ENCODE measurements around the gene MFN2. TPM values are rescaled to one million over a fixed set of nuclear protein-coding genes. Genes with fewer than 3 reads are reported as not detected.

Gene MFN2
- polyA plus RNA-seq, 1 donor from 2014 or later = 64.9 TPM

DNA sequence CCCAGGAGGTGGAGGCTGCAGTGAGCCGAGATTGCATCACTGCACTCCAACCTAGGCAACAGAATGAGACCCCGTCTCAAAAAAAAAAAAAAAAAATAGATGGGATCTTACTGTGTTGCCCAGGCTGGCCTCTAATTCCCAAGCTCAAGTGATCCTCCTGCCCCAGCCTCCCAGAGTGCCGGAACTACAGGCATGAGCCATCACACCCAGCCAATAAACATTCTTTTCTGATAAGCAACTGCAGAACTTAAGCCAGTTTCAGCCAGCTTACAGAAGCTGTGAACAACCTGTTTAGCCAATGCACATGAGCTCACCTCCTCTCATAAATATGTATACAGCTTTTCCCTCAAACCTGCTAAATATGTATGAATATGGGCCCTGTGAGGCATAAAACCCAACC lies 35.9 kb downstream of the MFN2 start:
- H3K27ac ChIP-seq (ENCODE audit: low read length) = peak overlapping the region; percentile 42
- peaks cover 10% of the 10 kb centered on the region for H3K36me3 ChIP-seq (ENCODE audit: insufficient read depth, low read length)
- TF ChIP-seq SMC3 (conservative IDR thresholded peaks at IDR 0.05; ENCODE audit: poor library complexity) (no peak), TAF1 (IDR thresholded peaks at IDR 0.05; ENCODE audit: low read depth) (no peak)
- H3K4me2 ChIP-seq (ENCODE audit: low read length) = no peak overlapping the region
- no peaks in the 10 kb centered on the region for H3K27me3 ChIP-seq (ENCODE audit: insufficient read depth, low read depth, low read length)
- no peak overlapping the region for H3K9ac ChIP-seq (ENCODE audit: low read length)
- no peaks in the 10 kb centered on the region for H4K20me1 ChIP-seq (ENCODE audit: insufficient read depth)
- H3K9me3 ChIP-seq (ENCODE audit: low read length) = no peaks in the 10 kb centered on the region
- no peaks in the 10 kb centered on the region for H3F3A ChIP-seq (ENCODE audit: insufficient read depth, low read length, poor library complexity, severe bottlenecking)
- no peak overlapping the region for H3K4me3 ChIP-seq (ENCODE audit: low read length)
- H3K9me2 ChIP-seq (ENCODE audit: insufficient read depth, low read length) = no peaks in the 10 kb centered on the region
- H3K79me2 ChIP-seq (replicated peaks; ENCODE audit: insufficient read depth, low read length) = peaks cover 8% of the 10 kb centered on the region
- H2AFZ ChIP-seq (ENCODE audit: low read depth, low read length) = no peak overlapping the region

DNA sequence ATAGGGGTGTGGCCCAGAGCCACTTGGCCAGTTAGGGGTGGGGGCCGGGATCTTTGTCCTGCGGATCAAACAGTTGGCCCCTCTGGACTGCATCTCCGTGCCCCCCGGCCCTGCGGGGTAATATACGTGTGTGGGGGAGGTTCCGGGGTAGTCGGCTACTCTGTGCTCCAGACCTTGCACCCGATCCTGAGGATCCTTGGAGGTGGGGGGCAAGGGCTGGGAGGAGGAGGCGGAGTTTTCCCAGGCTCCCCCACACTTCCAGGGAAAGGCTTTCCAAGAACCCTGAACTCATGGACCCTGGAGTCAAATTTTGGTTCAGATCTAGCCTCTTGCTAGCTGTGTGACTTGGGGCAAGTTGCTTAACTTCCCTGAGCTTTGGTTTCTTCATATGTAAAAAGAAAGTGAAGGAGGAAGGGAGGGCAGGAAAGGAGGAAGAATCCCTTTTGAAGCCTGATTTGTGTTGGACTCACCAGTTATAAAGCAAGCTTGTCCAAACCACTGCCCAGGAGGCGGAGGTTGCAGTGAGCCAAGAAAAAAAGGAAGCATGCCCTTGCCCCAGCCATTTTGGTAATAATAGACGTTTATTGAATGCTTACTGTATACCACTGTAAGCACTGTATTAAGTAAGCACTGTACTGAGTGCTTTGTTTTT lies 39.7 kb downstream of the MFN2 start:
- Histone ChIP-seq H3K9me3 (ENCODE audit: low read length) (no peaks in the 10 kb centered on the region), H3K27me3 (ENCODE audit: insufficient read depth, low read depth, low read length) (no peaks in the 10 kb centered on the region), H3K9me2 (ENCODE audit: insufficient read depth, low read length) (no peaks in the 10 kb centered on the region), H3K27ac (ENCODE audit: low read length) (peak overlapping the region; percentile 47), H3K36me3 (ENCODE audit: insufficient read depth, low read length) (no peaks in the 10 kb centered on the region), H3K4me3 (ENCODE audit: low read length) (peak overlapping the region; percentile 98), H3K4me2 (ENCODE audit: low read length) (peak overlapping the region; percentile 59), H3K79me2 (replicated peaks; ENCODE audit: insufficient read depth, low read length) (peaks cover 8% of the 10 kb centered on the region), H2AFZ (ENCODE audit: low read depth, low read length) (peak overlapping the region; percentile 67), H3F3A (ENCODE audit: insufficient read depth, low read length, poor library complexity, severe bottlenecking) (no peaks in the 10 kb centered on the region), H4K20me1 (ENCODE audit: insufficient read depth) (no peaks in the 10 kb centered on the region), H3K9ac (ENCODE audit: low read length) (peak overlapping the region; percentile 76)
- TF ChIP-seq RAD21 (conservative IDR thresholded peaks at IDR 0.05) (no peak), EP300 (conservative IDR thresholded peaks at IDR 0.05; ENCODE audit: poor library complexity, severe bottlenecking) (no peak), TAF1 (IDR thresholded peaks at IDR 0.05; ENCODE audit: low read depth) (no peak), EZH2 (IDR thresholded peaks at IDR 0.05; ENCODE audit: borderline replicate concordance, insufficient read depth, low read length, poor library complexity, severe bottlenecking) (no peak), SMC3 (conservative IDR thresholded peaks at IDR 0.05; ENCODE audit: poor library complexity) (no peak), POLR2AphosphoS5 (IDR thresholded peaks at IDR 0.05) (no peak), MXI1 (conservative IDR thresholded peaks at IDR 0.05; ENCODE audit: poor library complexity, severe bottlenecking) (no peak)
- TF ChIP-seq, protein P1, sequence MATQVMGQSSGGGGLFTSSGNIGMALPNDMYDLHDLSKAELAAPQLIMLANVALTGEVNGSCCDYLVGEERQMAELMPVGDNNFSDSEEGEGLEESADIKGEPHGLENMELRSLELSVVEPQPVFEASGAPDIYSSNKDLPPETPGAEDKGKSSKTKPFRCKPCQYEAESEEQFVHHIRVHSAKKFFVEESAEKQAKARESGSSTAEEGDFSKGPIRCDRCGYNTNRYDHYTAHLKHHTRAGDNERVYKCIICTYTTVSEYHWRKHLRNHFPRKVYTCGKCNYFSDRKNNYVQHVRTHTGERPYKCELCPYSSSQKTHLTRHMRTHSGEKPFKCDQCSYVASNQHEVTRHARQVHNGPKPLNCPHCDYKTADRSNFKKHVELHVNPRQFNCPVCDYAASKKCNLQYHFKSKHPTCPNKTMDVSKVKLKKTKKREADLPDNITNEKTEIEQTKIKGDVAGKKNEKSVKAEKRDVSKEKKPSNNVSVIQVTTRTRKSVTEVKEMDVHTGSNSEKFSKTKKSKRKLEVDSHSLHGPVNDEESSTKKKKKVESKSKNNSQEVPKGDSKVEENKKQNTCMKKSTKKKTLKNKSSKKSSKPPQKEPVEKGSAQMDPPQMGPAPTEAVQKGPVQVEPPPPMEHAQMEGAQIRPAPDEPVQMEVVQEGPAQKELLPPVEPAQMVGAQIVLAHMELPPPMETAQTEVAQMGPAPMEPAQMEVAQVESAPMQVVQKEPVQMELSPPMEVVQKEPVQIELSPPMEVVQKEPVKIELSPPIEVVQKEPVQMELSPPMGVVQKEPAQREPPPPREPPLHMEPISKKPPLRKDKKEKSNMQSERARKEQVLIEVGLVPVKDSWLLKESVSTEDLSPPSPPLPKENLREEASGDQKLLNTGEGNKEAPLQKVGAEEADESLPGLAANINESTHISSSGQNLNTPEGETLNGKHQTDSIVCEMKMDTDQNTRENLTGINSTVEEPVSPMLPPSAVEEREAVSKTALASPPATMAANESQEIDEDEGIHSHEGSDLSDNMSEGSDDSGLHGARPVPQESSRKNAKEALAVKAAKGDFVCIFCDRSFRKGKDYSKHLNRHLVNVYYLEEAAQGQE (IDR thresholded peaks at IDR 0.05; ENCODE audit: borderline replicate concordance) = no peak
- TF ChIP-seq, protein P2, sequence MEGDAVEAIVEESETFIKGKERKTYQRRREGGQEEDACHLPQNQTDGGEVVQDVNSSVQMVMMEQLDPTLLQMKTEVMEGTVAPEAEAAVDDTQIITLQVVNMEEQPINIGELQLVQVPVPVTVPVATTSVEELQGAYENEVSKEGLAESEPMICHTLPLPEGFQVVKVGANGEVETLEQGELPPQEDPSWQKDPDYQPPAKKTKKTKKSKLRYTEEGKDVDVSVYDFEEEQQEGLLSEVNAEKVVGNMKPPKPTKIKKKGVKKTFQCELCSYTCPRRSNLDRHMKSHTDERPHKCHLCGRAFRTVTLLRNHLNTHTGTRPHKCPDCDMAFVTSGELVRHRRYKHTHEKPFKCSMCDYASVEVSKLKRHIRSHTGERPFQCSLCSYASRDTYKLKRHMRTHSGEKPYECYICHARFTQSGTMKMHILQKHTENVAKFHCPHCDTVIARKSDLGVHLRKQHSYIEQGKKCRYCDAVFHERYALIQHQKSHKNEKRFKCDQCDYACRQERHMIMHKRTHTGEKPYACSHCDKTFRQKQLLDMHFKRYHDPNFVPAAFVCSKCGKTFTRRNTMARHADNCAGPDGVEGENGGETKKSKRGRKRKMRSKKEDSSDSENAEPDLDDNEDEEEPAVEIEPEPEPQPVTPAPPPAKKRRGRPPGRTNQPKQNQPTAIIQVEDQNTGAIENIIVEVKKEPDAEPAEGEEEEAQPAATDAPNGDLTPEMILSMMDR (IDR thresholded peaks at IDR 0.05; ENCODE audit: poor library complexity, severe bottlenecking) = no peak

Data from neural cell (in vitro differentiated cells).